Activated CD8-positive, alpha-beta T cell treated with anti-CD3 and anti-CD28 coated beads for 36 hours (primary cell): ENCODE results near the gene PCDHGA2. TPM values are rescaled to one million over a fixed set of nuclear protein-coding genes. Genes with fewer than 3 reads are reported as not detected.

Experiments used
- ATAC-seq: fragments of 200-7000 bp; cut with Tn5 transposase; one replicate; pipeline ENCODE4 v1.10.0; 2021; ENCODE audit warnings: mild to moderate bottlenecking, moderate library complexity
- CTCF ChIA-PET: fragments of 350-600 bp; sonication (Branson Sonifier 250); formaldehyde crosslinking; loops from one replicate; lab custom pipeline; 2021; ENCODE audit warnings: antibody characterized with exemption; lab: Charles Lee
- POLR2A ChIA-PET: fragments of 350-600 bp; sonication (Branson Sonifier 250); formaldehyde crosslinking; loops from one replicate; lab custom pipeline; 2021; ENCODE audit warnings: antibody characterized with exemption; lab: Charles Lee
- DNase-seq: peaks from one replicate; pipeline ENCODE4 v3.0.0-alpha.2; 2020
- H3K27ac Mint-ChIP-seq: one replicate; pipeline ENCODE4 v1.8.0; 2021; ENCODE audit warnings: mild to moderate bottlenecking, mixed read lengths
- H3K27me3 Mint-ChIP-seq: one replicate; pipeline ENCODE4 v1.8.0; 2021; ENCODE audit warnings: mixed read lengths
- H3K36me3 Mint-ChIP-seq: one replicate; pipeline ENCODE4 v1.8.0; 2021; ENCODE audit warnings: low read depth, mixed read lengths
- H3K4me1 Mint-ChIP-seq: one replicate; pipeline ENCODE4 v1.8.0; 2021; ENCODE audit warnings: low read depth, mixed read lengths
- H3K4me3 Mint-ChIP-seq: one replicate; pipeline ENCODE4 v1.8.0; 2021; ENCODE audit warnings: mild to moderate bottlenecking, moderate library complexity, mixed read lengths
- H3K9me3 Mint-ChIP-seq: one replicate; pipeline ENCODE4 v1.8.0; 2021; ENCODE audit warnings: mixed read lengths
- CTCF ChIP-seq: fragments of 200-600 bp; IDR thresholded peaks from one replicate; pipeline ENCODE4 v1.8.0; 2022; ENCODE audit warnings: antibody characterized with exemption, mild to moderate bottlenecking
- intact Hi-C: fragments of 100-400 bp; cut with micrococcal nuclease; formaldehyde crosslinking; loops from one replicate; pipeline ENCODE4 v1.10.0; 2022
- total RNA-seq, 2 experiments: library from RNA; stranded (reverse); gene quantifications; one replicate each; pipeline ENCODE4 v1.2.3, GENCODE V29; 2021

The PCDHGA2 gene
- total RNA-seq, 2 experiments from 2014 or later: not detected

DNA sequence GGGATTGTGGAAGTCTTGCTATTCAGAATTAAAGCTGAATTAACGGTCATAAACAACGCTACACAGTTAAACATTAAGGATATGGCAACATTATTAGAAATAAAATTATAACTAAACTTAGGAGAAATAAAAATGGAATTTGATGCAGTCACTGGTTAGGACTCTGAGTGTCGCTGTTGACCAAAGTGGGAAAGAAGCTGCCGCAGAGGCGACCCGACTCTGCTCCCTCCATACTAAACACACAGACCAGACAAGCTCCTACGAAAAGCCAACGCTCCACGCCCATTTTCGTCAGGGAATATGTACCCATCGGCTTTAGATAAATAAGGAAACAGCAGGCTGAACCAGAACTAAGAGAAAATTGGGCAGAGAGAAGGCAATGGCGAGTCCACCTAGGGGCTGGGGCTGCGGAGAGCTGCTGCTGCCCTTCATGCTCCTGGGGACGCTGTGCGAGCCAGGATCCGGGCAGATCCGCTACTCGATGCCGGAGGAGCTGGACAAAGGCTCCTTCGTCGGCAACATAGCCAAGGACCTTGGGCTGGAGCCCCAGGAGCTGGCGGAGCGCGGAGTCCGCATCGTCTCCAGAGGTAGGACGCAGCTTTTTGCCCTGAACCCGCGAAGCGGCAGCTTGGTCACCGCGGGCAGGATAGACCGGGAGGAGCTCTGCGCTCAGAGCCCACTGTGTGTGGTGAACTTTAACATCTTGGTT, 25.5 kb downstream of the PCDHGA2 start, which contains the start of gene PCDHGA5:
Gene PCDHGA5, plus strand, starts transcription at position 211 of the 709 bp plus-strand sequence. Its CDS starts 169 bp downstream, at position 380.
- Mint-ChIP-seq H3K36me3 (peaks cover 24% of the 10 kb centered on the region), H3K9me3 (peaks cover 32% of the 10 kb centered on the region), H3K4me3 (no peak within 1 kb of the TSS), H3K27ac (no peak within 1 kb of the TSS), H3K4me1 (no peaks in the 10 kb centered on the region), H3K27me3 (peaks cover 70% of the 10 kb centered on the region)
- intact Hi-C loops: no loop called here
- ATAC-seq (no peak), DNase-seq (no peak)
- ChIA-PET POLR2A (no interaction called here), CTCF (interaction anchor here (0.8 to 2.0 kb wide), 10 partner anchors 9 to 200 kb away, joined by 3 to 8 read pairs (median 5); partner anchors contain the start of genes PCDHB7, PCDHGA1, PCDHGA10 and PCDHGA11)
- TF ChIP-seq CTCF: no peak

- Mint-ChIP-seq H3K27me3 (peaks cover 70% of the 10 kb centered on the region), H3K4me3 (no peak overlapping the region), H3K27ac (no peak overlapping the region), H3K9me3 (peaks cover 22% of the 10 kb centered on the region), H3K36me3 (peaks cover 12% of the 10 kb centered on the region), H3K4me1 (no peaks in the 10 kb centered on the region)
- ChIA-PET CTCF (interaction anchor here (1.5 kb wide), 1 partner anchor 21 kb away, joined by 4 read pairs; the partner anchor contains the start of gene PCDHGB4), POLR2A (no interaction called here)
- TF ChIP-seq CTCF: no peak
- ATAC-seq (no peak), DNase-seq (no peak)
- intact Hi-C loops: no loop called here
These were observed 27.7 kb downstream of the PCDHGA2 start for GRCh38 chr5:141366016-141366896.

DNA sequence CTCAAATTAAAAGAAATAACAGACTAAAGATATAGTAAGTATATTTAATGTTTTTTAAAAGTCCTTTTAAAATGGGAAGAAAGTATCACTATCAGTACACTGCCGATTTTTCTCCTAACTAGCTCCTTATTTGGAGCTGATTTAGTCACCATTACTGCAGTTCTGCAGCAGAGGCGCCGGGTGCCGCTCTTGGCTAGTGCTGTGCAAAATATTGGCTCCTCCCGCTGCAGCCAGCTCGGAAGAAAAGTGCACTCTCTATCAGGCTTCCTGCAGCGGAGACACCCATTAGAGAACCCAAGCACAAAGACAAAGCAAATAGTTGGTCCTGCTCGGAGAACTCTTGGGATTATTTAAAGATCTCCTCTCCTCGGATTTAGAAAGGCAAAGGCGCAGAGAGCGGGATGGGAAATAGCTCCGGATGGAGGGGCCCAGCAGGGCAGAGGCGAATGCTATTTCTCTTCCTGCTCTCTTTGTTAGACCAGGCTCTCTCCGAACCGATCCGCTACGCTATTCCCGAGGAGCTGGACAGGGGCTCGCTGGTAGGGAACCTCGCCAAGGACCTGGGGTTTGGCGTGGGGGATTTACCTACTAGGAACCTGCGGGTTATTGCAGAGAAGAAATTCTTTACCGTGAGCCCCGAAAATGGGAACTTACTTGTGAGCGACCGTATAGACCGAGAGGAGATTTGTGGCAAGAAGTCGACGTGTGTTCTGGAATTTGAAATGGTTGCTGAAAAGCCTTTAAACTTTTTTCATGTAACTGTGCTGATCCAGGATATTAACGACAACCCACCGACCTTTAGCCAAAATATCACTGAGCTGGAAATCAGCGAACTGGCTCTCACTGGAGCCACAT, 31.7 kb downstream of the PCDHGA2 start, which contains the start of gene PCDHGB3:
Gene PCDHGB3, plus strand, starts transcription at position 249 of the 855 bp plus-strand sequence. Its CDS starts 153 bp downstream, at position 402.
- DNase-seq: peak; percentile 48
- peak; percentile 27 for TF ChIP-seq CTCF
- Mint-ChIP-seq H3K36me3 (peaks cover 21% of the 10 kb centered on the region), H3K27me3 (peaks cover 67% of the 10 kb centered on the region), H3K4me3 (peak within 1 kb of the TSS; percentile 58), H3K27ac (no peak within 1 kb of the TSS), H3K9me3 (peaks cover 28% of the 10 kb centered on the region), H3K4me1 (peaks cover 2% of the 10 kb centered on the region)
- ChIA-PET POLR2A (no interaction called here), CTCF (interaction anchor here (0.6 to 3.5 kb wide), 32 partner anchors 10 to 286 kb away, joined by 3 to 23 read pairs (median 5); partner anchors contain the start of genes PCDHB9, PCDHGA10, PCDHGA11 and PCDHGA12)
- intact Hi-C loops: no loop called here
- ATAC-seq: peak; percentile 74

DNA sequence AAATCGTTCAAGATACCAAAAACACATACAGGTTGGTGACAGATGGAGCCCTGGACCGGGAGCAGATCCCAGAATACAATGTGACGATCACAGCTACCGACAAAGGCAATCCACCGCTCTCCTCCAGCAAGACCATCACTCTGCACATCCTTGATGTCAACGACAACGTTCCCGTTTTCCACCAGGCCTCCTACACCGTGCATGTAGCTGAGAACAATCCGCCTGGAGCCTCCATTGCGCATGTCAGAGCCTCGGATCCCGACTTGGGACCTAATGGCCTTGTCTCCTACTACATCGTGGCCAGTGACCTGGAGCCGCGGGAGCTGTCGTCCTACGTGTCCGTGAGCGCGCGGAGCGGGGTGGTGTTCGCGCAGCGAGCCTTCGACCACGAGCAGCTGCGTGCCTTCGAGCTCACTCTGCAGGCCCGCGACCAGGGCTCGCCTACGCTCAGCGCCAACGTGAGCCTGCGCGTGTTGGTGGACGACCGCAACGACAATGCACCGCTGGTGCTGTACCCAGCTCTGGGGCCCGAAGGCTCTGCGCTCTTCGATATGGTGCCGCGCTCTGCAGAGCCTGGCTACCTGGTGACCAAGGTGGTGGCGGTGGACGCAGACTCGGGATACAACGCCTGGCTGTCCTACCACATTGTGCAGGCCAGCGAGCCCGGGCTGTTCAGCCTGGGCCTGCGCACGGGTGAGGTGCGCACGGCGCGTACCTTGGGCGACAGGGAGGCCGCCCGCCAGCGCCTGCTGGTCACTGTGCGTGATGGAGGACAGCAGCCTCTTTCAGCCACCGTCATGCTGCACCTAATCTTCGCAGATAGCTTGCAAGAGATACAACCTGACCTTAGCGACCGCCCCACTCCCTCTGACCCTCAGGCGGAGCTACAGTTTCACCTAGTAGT, 33.3 kb downstream of the PCDHGA2 start:
- ChIA-PET CTCF (interaction anchor here (1.0 to 3.5 kb wide), 6 partner anchors 35 to 193 kb away, joined by 5 to 23 read pairs (median 9); partner anchors contain the start of genes PCDHB9, PCDHGA10, PCDHGA12 and PCDHGB6), POLR2A (no interaction called here)
- no peak overlapping the region for H3K27ac Mint-ChIP-seq
- no peak overlapping the region for H3K4me3 Mint-ChIP-seq
- no peak for DNase-seq
- H3K36me3 Mint-ChIP-seq: peaks cover 22% of the 10 kb centered on the region
- no peak for ATAC-seq
- peaks cover 65% of the 10 kb centered on the region for H3K27me3 Mint-ChIP-seq
- intact Hi-C loops: no loop called here
- peaks cover 2% of the 10 kb centered on the region for H3K4me1 Mint-ChIP-seq
- no peak for TF ChIP-seq CTCF
- H3K9me3 Mint-ChIP-seq: peaks cover 30% of the 10 kb centered on the region
